Naive thymus-derived CD8-positive, alpha-beta T cell (primary cell): ENCODE results near the gene ADGRV1. TPM values are rescaled to one million over a fixed set of nuclear protein-coding genes. Genes with fewer than 3 reads are reported as not detected.
"Not testable (repeated sequence)": the region's sequence is repeated elsewhere in the genome, so short reads cannot be mapped to it uniquely, and the experiment has no call there.

ENCODE experiments used
- ATAC-seq, 2 donors: fragments of 150-1000 bp; cut with Tn5 transposase in 1 of 2; sonication (Bioruptor Pico), chemical (Tn5 transposase) in 1 of 2; 1 replicate in 1 of 2; 2 replicates in 1 of 2; pipeline ENCODE4 v1.10.0; 2021; ENCODE audit warnings: mild to moderate bottlenecking in 2 of 2, moderate library complexity in 2 of 2
- POLR2A ChIA-PET: fragments of 350-600 bp; sonication (Branson Sonifier 250); formaldehyde crosslinking; loops from one replicate; lab custom pipeline; 2021; ENCODE audit warnings: antibody characterized with exemption; lab: Charles Lee
- DNase-seq, 10 donors: peaks; one replicate each; pipeline versions ENCODE4 v3.0.0 to v3.0.0-alpha.2; 2020 to 2022
- H3K27ac Mint-ChIP-seq, 10 donors: one replicate each; pipeline ENCODE4 v1.8.0; 2020 to 2022; ENCODE audit warnings: mild to moderate bottlenecking in 10 of 10, mixed read lengths in 10 of 10, moderate library complexity in 4 of 10, inconsistent platforms in 1 of 10
- H3K27me3 Mint-ChIP-seq, 5 donors: one replicate each; pipeline ENCODE4 v1.8.0; 2021 to 2022; ENCODE audit warnings: mixed read lengths in 5 of 5
- H3K36me3 Mint-ChIP-seq, 3 donors: one replicate each; pipeline ENCODE4 v1.8.0; 2020 to 2022; ENCODE audit warnings: mixed read lengths in 3 of 3, mild to moderate bottlenecking in 2 of 3, inconsistent platforms in 1 of 3
- H3K4me1 Mint-ChIP-seq, 4 donors: one replicate each; pipeline ENCODE4 v1.8.0; 2021 to 2022; ENCODE audit warnings: mixed read lengths in 4 of 4
- H3K4me3 Mint-ChIP-seq, 10 donors: one replicate each; pipeline ENCODE4 v1.8.0; 2020 to 2022; ENCODE audit warnings: mild to moderate bottlenecking in 10 of 10, mixed read lengths in 10 of 10, moderate library complexity in 6 of 10, inconsistent platforms in 1 of 10
- H3K9me3 Mint-ChIP-seq, 9 donors: one replicate each; pipeline ENCODE4 v1.8.0; 2020 to 2022; ENCODE audit warnings: mixed read lengths in 9 of 9, mild to moderate bottlenecking in 3 of 9, inconsistent platforms in 1 of 9, moderate library complexity in 1 of 9
- polyA plus RNA-seq, 3 donors: library from polyadenylated mRNA; unstranded; fragments of 300-500 nt; fragmentation: Illumina TruSeq; gene quantifications; one replicate each; pipeline ENCODE4 v1.2.3, GENCODE V29; 2021
- total RNA-seq, 8 experiments: library from RNA in 2 of 8; stranded (reverse) in 2 of 8; gene quantifications; one replicate each; pipeline ENCODE4 v1.2.3 and lab custom pipeline; 2021 to 2026

The ADGRV1 gene
- total and polyA plus RNA-seq, 5 experiments from 2014 or later: 0.08 to 0.37 (median 0.13) TPM; not detected in 2

DNA sequence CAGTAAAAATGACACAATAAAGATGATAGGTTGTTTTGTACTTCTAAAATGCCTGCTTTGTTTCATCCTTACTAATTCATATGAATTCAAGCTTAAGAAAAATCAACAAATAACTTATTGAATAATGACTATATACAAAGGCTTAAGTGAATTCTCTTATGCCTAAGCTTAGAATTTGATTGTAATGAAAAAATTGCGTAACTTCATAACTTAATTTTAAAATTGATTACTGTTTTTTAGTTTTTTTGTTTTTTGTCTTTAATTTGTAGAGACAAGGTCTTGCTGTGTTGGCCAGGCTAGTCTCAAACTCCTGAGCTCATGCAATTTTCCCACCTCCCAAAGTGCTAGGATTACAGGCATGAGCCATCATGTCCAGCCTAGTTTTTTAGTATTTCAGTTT, 432.6 kb downstream of the ADGRV1 start:
- Mint-ChIP-seq H3K9me3 (peaks cover 0 to 17% (median 8%) of the 10 kb centered on the region in 9 donors), H3K27ac (no peak overlapping the region), H3K27me3 (peaks cover 0 to 13% (median 2%) of the 10 kb centered on the region in 5 donors), H3K4me3 (no peak overlapping the region), H3K4me1 (no peaks in the 10 kb centered on the region), H3K36me3 (peaks cover 0 to 8% (median 8%) of the 10 kb centered on the region in 3 donors)
- ATAC-seq: no peak
- DNase-seq: no peak
- POLR2A ChIA-PET: no interaction called here

DNA sequence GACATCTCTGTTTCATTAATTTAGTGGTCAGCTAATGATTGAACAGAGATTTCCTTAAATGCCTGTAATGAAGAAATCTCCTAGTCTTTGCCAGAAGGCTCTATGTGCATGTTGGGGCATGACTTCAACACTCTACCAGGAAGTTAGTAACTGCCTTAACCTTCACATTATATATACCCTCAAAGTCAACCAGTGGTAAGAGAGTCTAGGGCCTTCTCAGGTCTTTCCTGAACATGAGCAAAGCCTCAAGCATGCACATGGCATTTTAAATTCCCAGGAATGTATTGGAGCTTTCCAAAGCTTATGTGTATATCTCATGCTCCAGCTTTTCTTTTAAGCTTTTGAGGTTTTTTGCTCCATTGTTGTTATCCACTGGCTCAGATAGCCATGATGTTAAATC, 436.2 kb downstream of the ADGRV1 start:
- Mint-ChIP-seq H3K36me3 (peaks cover 0 to 17% (median 13%) of the 10 kb centered on the region in 3 donors), H3K27me3 (peaks cover 0 to 13% (median 2%) of the 10 kb centered on the region in 5 donors), H3K4me1 (no peaks in the 10 kb centered on the region), H3K9me3 (peaks cover 0 to 29% (median 13%) of the 10 kb centered on the region in 9 donors), H3K4me3 (no peak overlapping the region), H3K27ac (no peak overlapping the region)
- ATAC-seq (no peak), DNase-seq (no peak)
- POLR2A ChIA-PET: no interaction called here

DNA sequence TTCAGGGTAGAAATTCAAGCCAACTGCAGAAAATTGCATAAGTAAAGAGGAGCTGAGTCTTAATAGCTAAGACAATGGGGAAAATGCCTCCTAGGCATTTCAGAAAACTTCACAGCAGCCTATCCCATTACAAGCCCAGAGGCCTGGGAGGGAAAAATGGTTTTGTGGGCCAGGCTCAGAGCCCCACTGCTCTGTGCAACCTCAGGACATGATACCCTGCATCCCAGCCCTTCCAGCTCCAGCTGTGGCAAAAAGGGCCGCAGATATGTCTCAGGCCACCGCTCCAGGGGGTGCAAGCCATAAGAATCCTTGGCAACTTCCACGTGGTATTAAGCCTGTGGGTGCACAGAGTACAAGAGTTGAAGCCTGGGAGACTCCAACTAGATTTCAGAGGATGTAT, 437.5 kb downstream of the ADGRV1 start:
- DNase-seq: no peak
- H3K36me3 Mint-ChIP-seq: peaks cover 0 to 17% (median 13%) of the 10 kb centered on the region in 3 donors
- no peak overlapping the region for H3K27ac Mint-ChIP-seq
- no peaks in the 10 kb centered on the region for H3K4me1 Mint-ChIP-seq
- POLR2A ChIA-PET: no interaction called here
- no peak overlapping the region for H3K4me3 Mint-ChIP-seq
- peaks cover 0 to 29% (median 13%) of the 10 kb centered on the region in 9 donors for H3K9me3 Mint-ChIP-seq
- no peak for ATAC-seq
- H3K27me3 Mint-ChIP-seq: peaks cover 0 to 13% (median 2%) of the 10 kb centered on the region in 5 donors

DNA sequence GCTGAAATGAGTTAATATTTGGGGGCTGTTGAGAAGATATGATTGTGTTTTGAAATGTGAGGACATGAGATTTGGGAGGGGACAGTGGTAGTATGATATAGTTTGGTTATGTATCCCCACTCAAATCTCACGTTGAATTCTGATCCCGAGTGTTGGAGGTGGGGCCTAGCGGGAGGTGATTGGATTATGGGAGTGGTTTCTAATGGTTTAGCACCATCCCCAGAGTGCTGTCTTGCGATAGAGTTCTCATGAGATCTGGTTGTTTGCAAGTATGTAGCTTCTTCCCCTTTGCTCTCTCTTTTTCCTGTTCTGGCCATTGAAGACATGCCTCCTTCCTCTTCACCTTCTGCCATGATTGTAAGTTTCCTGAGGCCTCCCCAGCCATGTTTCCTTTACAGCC, 438.5 kb downstream of the ADGRV1 start:
- peaks cover 0 to 29% (median 13%) of the 10 kb centered on the region in 9 donors for H3K9me3 Mint-ChIP-seq
- no peaks in the 10 kb centered on the region for H3K4me1 Mint-ChIP-seq
- ATAC-seq (no peak), DNase-seq (no peak)
- H3K27ac Mint-ChIP-seq: no peak overlapping the region
- peaks cover 0 to 13% (median 2%) of the 10 kb centered on the region in 5 donors for H3K27me3 Mint-ChIP-seq
- peaks cover 0 to 17% (median 13%) of the 10 kb centered on the region in 3 donors for H3K36me3 Mint-ChIP-seq
- POLR2A ChIA-PET: no interaction called here
- H3K4me3 Mint-ChIP-seq: no peak overlapping the region

GRCh38 chr5:91000743-91001142, 442.1 kb downstream of the ADGRV1 start:
- no peak overlapping the region for H3K4me3 Mint-ChIP-seq
- no peak for DNase-seq
- POLR2A ChIA-PET: no interaction called here
- no peak overlapping the region for H3K27ac Mint-ChIP-seq
- ATAC-seq: no peak
- peaks cover 0 to 9% (median 5%) of the 10 kb centered on the region in 3 donors for H3K36me3 Mint-ChIP-seq
- H3K9me3 Mint-ChIP-seq: peaks cover 0 to 19% (median 7%) of the 10 kb centered on the region in 9 donors
- H3K4me1 Mint-ChIP-seq: no peaks in the 10 kb centered on the region
- peaks cover 0 to 11% (median 6%) of the 10 kb centered on the region in 5 donors for H3K27me3 Mint-ChIP-seq

- H3K4me3 Mint-ChIP-seq: no peak overlapping the region
- H3K27me3 Mint-ChIP-seq: peaks cover 0 to 11% (median 5%) of the 10 kb centered on the region in 5 donors
- H3K4me1 Mint-ChIP-seq: no peaks in the 10 kb centered on the region
- no peaks in the 10 kb centered on the region for H3K36me3 Mint-ChIP-seq
- H3K9me3 Mint-ChIP-seq: peaks cover 0 to 3% (median 0%) of the 10 kb centered on the region in 9 donors
- no peak for DNase-seq
- POLR2A ChIA-PET: no interaction called here
- no peak overlapping the region for H3K27ac Mint-ChIP-seq
- no peak for ATAC-seq
Measured at GRCh38 chr5:91006713-91007112, 448.1 kb downstream of the ADGRV1 start.

- POLR2A ChIA-PET: no interaction called here
- Mint-ChIP-seq H3K9me3 (peaks cover 0 to 3% (median 0%) of the 10 kb centered on the region in 9 donors), H3K27me3 (peaks cover 0 to 11% (median 5%) of the 10 kb centered on the region in 5 donors), H3K4me1 (no peaks in the 10 kb centered on the region), H3K4me3 (no peak overlapping the region), H3K27ac (no peak overlapping the region), H3K36me3 (no peaks in the 10 kb centered on the region)
- DNase-seq (no peak), ATAC-seq (no peak)
Measured at GRCh38 chr5:91007251-91007650, 448.7 kb downstream of the ADGRV1 start.

- Mint-ChIP-seq H3K9me3 (peaks cover 0 to 3% (median 0%) of the 10 kb centered on the region in 9 donors), H3K36me3 (no peaks in the 10 kb centered on the region), H3K27ac (no peak overlapping the region), H3K4me3 (no peak overlapping the region), H3K27me3 (peaks cover 0 to 11% (median 5%) of the 10 kb centered on the region in 5 donors), H3K4me1 (no peaks in the 10 kb centered on the region)
- ATAC-seq (no peak), DNase-seq (no peak)
- POLR2A ChIA-PET: no interaction called here
Measured at GRCh38 chr5:91007780-91008402, 449.3 kb downstream of the ADGRV1 start.

DNA sequence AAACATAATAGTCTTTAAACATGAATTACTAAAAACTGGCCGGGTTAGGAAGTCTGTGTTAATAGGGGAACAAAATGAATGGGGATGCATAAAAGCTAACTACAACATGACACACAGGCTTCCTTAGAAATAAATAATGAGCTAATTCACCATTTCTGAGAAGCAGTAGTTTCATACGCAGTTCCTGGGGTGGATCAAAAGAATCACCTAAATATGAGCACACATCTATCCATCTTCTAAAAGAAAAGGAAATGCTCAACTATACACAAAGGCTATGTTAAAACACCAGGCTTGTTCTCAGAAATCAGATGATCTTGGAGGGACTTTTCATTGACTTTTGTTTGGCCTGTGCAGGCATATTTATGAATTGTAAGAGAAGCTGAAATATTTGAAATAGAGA, 451.5 kb downstream of the ADGRV1 start:
- no peak overlapping the region for H3K27ac Mint-ChIP-seq
- H3K4me1 Mint-ChIP-seq: no peaks in the 10 kb centered on the region
- peaks cover 2 to 11% (median 7%) of the 10 kb centered on the region in 5 donors for H3K27me3 Mint-ChIP-seq
- ATAC-seq (no peak), DNase-seq (no peak)
- H3K9me3 Mint-ChIP-seq: peaks cover 0 to 19% (median 4%) of the 10 kb centered on the region in 9 donors
- POLR2A ChIA-PET: no interaction called here
- H3K4me3 Mint-ChIP-seq: no peak overlapping the region
- peaks cover 0 to 7% (median 0%) of the 10 kb centered on the region in 3 donors for H3K36me3 Mint-ChIP-seq

DNA sequence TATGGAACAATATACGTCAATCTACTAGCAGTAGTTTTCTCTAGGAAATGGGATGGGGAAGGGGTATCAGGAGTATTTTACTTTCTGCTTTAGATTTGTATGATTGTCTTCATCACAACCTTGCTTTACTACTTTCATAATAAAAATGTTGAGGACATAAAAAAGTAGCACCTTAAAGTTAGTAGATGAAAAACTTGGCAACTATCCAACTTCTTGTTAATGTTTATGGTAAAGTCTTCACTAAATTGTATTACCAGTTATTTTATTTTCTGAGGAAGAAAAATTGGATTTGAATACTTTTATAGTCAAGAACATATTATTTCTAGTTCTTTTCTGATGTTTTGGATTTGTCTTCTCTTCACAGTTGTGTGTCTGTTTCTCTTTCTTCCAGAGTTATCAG, 452.4 kb downstream of the ADGRV1 start:
- POLR2A ChIA-PET: no interaction called here
- ATAC-seq (no peak), DNase-seq (no peak)
- peaks cover 0 to 26% (median 7%) of the 10 kb centered on the region in 9 donors for H3K9me3 Mint-ChIP-seq
- H3K4me3 Mint-ChIP-seq: no peak overlapping the region
- peaks cover 0 to 18% (median 3%) of the 10 kb centered on the region in 5 donors for H3K27me3 Mint-ChIP-seq
- H3K27ac Mint-ChIP-seq: no peak overlapping the region
- H3K36me3 Mint-ChIP-seq: peaks cover 0 to 12% (median 0%) of the 10 kb centered on the region in 3 donors
- H3K4me1 Mint-ChIP-seq: no peaks in the 10 kb centered on the region

- H3K27ac Mint-ChIP-seq, ATAC-seq, H3K4me3 Mint-ChIP-seq, POLR2A ChIA-PET, DNase-seq, H3K4me1 Mint-ChIP-seq: not testable (repeated sequence)
- Mint-ChIP-seq H3K9me3 (peaks cover 0 to 26% (median 6%) of the 10 kb centered on the region in 9 donors), H3K36me3 (peaks cover 0 to 12% (median 0%) of the 10 kb centered on the region in 3 donors), H3K27me3 (peaks cover 5 to 22% (median 9%) of the 10 kb centered on the region in 5 donors)
Measured at GRCh38 chr5:91012867-91013266, 454.3 kb downstream of the ADGRV1 start.

DNA sequence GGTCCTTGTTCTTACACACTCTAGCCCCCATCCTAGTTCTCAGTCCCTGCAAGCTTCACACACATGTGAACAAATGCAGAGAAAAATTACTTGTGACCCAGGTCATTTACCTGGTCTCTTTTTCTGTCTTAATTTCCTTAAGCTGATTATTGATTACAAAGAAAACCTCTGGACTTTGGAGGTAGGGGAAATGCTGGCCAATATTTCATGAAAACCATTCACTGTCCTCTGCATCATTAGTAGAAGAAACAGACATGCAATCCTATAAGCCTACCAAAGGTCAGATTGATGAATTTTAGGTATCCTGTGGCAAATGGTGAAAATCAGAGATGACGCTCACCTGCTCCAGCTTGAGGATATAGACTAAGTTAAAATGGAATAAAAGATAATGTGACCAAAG, 457.7 kb downstream of the ADGRV1 start:
- Mint-ChIP-seq H3K4me3 (no peak overlapping the region), H3K27ac (no peak overlapping the region), H3K27me3 (peaks cover 5 to 34% (median 9%) of the 10 kb centered on the region in 5 donors), H3K9me3 (peaks cover 0 to 26% (median 6%) of the 10 kb centered on the region in 9 donors), H3K4me1 (no peaks in the 10 kb centered on the region), H3K36me3 (peaks cover 0 to 12% (median 0%) of the 10 kb centered on the region in 3 donors)
- POLR2A ChIA-PET: no interaction called here
- no peak for ATAC-seq
- DNase-seq: no peak

GRCh38 chr5:91016954-91017700, 458.5 kb downstream of the ADGRV1 start:
- POLR2A ChIA-PET: no interaction called here
- Mint-ChIP-seq H3K27me3 (peaks cover 5 to 34% (median 9%) of the 10 kb centered on the region in 5 donors), H3K4me1 (no peaks in the 10 kb centered on the region), H3K9me3 (peaks cover 0 to 26% (median 6%) of the 10 kb centered on the region in 9 donors), H3K27ac (no peak overlapping the region), H3K4me3 (no peak overlapping the region), H3K36me3 (peaks cover 0 to 12% (median 0%) of the 10 kb centered on the region in 3 donors)
- ATAC-seq: no peak
- DNase-seq: no peak
